OCI-LY1 (cell line): ENCODE data around the gene KLHL28.

ENCODE experiments used
- EZH2 ChIP-seq: fragments of 200-600 bp; sonication (generic), shearing (Covaris generic); IDR thresholded peaks from 2 replicates; pipeline ENCODE4 v1.8.0; 2017; ENCODE audit warnings: borderline replicate concordance, mixed run types, mild to moderate bottlenecking, antibody characterized with exemption, low read length, moderate library complexity, mixed read lengths
- TF ChIP-seq, protein P1 (sequence below): fragments of 200-600 bp; sonication (generic), shearing (Covaris generic); IDR thresholded peaks from 2 replicates; pipeline ENCODE4 v1.5.1; 2017; ENCODE audit warnings: mild to moderate bottlenecking, antibody characterized with exemption, low read length, moderate library complexity, mixed read lengths

GRCh38 chr14:44941591-44941990 lies 20.2 kb downstream of the KLHL28 start:
- TF ChIP-seq, protein P1, sequence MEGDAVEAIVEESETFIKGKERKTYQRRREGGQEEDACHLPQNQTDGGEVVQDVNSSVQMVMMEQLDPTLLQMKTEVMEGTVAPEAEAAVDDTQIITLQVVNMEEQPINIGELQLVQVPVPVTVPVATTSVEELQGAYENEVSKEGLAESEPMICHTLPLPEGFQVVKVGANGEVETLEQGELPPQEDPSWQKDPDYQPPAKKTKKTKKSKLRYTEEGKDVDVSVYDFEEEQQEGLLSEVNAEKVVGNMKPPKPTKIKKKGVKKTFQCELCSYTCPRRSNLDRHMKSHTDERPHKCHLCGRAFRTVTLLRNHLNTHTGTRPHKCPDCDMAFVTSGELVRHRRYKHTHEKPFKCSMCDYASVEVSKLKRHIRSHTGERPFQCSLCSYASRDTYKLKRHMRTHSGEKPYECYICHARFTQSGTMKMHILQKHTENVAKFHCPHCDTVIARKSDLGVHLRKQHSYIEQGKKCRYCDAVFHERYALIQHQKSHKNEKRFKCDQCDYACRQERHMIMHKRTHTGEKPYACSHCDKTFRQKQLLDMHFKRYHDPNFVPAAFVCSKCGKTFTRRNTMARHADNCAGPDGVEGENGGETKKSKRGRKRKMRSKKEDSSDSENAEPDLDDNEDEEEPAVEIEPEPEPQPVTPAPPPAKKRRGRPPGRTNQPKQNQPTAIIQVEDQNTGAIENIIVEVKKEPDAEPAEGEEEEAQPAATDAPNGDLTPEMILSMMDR, result no peak
- no peak for TF ChIP-seq EZH2
